ENCODE results near the gene SELENOW.

SELENOW gene

DNA sequence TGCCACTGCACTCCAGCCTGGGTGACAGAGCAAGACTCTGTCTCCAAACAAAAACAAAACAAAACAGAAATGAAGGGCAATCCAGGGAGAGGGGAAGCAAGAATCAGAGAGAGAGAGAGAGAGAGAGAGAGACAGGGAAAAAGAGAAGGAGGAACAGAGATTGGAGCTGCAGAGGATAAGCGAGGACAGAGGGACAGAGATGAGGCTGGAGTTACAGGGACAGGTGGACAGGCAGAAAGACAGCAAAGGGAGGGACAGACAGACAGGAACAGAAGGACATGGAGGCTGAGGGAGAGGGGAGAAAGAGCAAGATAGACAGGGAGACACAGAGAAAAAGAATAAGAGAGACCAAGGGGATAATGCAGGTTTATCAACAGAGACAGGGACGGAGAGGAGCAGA is 41.9 kb downstream of the SELENOW start:
- DNase-seq (ENCODE audit: low read depth in 2 of 2), result no peak

DNA sequence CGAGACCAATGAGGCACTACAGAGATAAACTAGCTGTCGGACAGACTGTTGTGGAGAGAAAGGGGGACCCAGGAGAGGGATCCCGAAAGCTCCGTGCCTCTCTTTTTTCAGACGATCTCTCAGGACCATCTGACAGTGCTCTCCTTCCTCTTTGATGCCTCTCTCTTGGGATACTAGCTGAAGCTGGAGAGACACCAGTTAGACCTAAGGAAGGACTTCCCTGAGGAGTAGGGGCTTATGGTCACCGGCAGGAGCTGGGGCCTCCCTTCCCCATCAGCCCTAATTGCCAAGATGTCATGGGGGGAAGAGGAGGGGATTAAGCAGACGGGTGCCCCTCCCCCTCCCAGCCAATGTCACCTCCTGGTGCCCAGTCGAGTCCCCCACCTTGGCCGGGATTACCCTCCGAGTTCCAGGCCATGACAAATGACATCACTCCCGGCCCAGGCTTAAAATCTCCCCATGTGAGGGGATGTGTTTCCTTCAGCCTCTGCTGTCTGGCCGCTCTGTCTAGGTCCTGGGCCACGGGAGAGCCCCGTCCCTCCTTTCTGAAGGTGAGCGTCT is 43.0 kb downstream of the SELENOW start, which contains the start of gene CRX:
TSS of gene CRX (plus strand) at position 478 of the 561 bp plus-strand sequence. CDS start 12,507 bp downstream, outside the sequence.
- DNase-seq (ENCODE audit: low read depth in 2 of 2), result no peak

DNA sequence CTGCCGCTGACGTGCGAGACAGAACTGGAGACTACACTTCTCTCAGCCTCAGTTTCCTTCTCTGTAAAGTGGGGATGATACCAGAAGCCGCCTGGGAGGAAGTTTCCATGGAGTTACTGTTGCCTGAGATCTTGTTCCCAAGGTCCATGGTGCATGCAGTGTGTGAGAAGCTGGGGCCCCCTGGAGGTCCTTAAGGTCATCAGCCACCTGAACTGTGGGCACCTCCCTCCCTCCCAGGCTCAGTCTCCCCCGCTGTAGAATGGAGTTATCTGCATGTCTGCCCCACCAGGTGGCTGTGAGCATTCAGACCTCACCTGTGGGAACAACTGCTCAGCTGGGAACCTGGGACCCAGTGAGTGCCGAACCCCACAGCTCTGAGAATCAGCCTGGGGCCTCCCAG is 45.9 kb downstream of the SELENOW start:
- DNase-seq (ENCODE audit: low read depth in 2 of 2), result no peak

DNA sequence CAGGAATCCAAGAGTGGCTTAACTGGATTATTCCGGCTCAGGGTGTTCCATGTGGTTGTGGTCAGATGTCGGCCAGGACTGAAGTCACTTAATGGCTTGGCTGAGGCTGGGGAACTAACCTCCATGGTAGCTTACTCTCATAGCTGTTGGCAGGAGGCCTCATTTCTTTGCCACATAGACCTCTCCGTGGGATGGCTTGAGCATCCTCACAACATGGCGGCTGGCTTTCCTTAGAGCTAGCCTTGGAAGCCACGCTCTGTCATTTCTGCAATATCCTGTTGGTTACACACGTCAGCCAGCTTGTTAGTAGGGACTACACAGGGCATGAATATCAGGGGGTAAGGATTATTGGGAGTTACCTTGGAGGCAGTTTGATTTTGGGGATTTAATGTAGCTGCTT is 48.3 kb downstream of the SELENOW start:
- DNase-seq (ENCODE audit: low read depth in 2 of 2), result no peak

DNA sequence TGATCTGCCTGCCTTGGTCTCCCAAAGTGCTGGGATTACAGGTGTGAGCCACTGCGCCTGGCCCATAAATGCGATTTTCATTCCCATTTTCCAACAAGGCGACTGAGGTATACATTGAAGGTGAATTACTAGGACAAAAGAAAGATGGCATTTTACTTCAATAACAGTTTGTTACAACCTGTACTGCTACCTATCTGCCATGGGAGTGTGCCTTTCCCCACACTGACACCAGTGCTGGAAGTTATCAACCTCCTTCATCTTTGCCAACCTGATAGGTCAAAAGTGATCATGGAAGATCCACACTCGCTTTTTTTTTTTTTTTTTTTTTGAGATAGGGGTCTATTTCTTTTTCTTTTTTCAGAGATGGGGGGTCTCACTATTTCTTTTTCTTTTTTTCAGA is 54.2 kb downstream of the SELENOW start:
- no peak for DNase-seq (ENCODE audit: low read depth in 2 of 2)
